GM12878 (cell line): ENCODE measurements around the gene SLC38A4. TPM values are rescaled to one million over a fixed set of nuclear protein-coding genes. Genes with fewer than 3 reads are reported as not detected.

Experiments used
- ATAC-seq: fragments of 200-7000 bp; cut with Tn5 transposase; 3 replicates; pipeline ENCODE4 v1.9.1; 2020; ENCODE audit warnings: mild to moderate bottlenecking, moderate library complexity
- BruUV-seq: library from RNA; stranded (reverse); fragments of 400-500 nt; replicated peaks from 2 replicates; lab custom pipeline; 2021; lab: Mats Ljungman, UMichigan
- CTCF ChIA-PET: fragments of 300-600 bp; sonication (Branson Sonifier 250); formaldehyde crosslinking; extraction: SDS; loops from one replicate; lab custom pipeline; 2021; ENCODE audit warnings: inconsistent platforms; lab: Yijun Ruan, JAX
- POLR2A ChIA-PET: fragments of 350-600 bp; formaldehyde crosslinking; extraction: SDS; loops from one replicate; lab custom pipeline; 2021; ENCODE audit warnings: inconsistent platforms; lab: Charles Lee
- RAD21 ChIA-PET: fragments of 300-600 bp; sonication (Branson Sonifier 250); formaldehyde crosslinking; loops from one replicate; lab custom pipeline; 2023; ENCODE audit warnings: antibody characterized with exemption; ENCODE audit not compliant: unreplicated experiment; lab: Charles Lee
- SMC1A ChIA-PET: fragments of 300-600 bp; sonication (Branson Sonifier 250); formaldehyde crosslinking; loops from one replicate; lab custom pipeline; 2023; ENCODE audit not compliant: unreplicated experiment, uncharacterized antibody; lab: Charles Lee
- DNase-seq: peaks from one replicate; pipeline ENCODE4 v3.0.0-alpha.2; 2011; ENCODE audit warnings: low read depth, low spot score
- FAIRE-seq: peaks from 3 replicates; lab custom pipeline; 2011; peaks lifted over from hg19 to GRCh38; lab: Jason Lieb, UNC
- H2AFZ ChIP-seq: 2 replicates; pipeline ENCODE4 v1.6.0; 2011; ENCODE audit warnings: low read depth, low read length, control low read depth; ENCODE audit not compliant: control insufficient read depth
- H3K27ac ChIP-seq: 2 replicates; pipeline ENCODE4 v1.5.1; 2011; ENCODE audit warnings: control low read depth; ENCODE audit not compliant: control insufficient read depth, insufficient read depth
- H3K27me3 ChIP-seq, 2 experiments: replicated peaks in 1 of 2; 2 replicates each; pipeline versions ENCODE4 v1.6.0 to v1.6.1; 2011; ENCODE audit warnings: low read length in 1 of 2; ENCODE audit not compliant: control insufficient read depth in 2 of 2, insufficient read depth in 2 of 2
- H3K36me3 ChIP-seq, 2 experiments: 2 replicates each; pipeline ENCODE4 v1.5.1; 2011; ENCODE audit warnings: low read length in 1 of 2; ENCODE audit not compliant: control insufficient read depth in 2 of 2, insufficient read depth in 2 of 2
- H3K4me1 ChIP-seq: 2 replicates; pipeline ENCODE4 v1.6.1; 2011; ENCODE audit warnings: mild to moderate bottlenecking, low read length, moderate library complexity, mixed read lengths; ENCODE audit not compliant: control insufficient read depth, insufficient read depth
- H3K4me2 ChIP-seq: 2 replicates; pipeline ENCODE4 v1.6.0; 2011; ENCODE audit warnings: control low read depth; ENCODE audit not compliant: control insufficient read depth, insufficient read depth
- H3K4me3 ChIP-seq: fragments of 200-600 bp; sonication (generic); 2 replicates; pipeline ENCODE4 v1.5.1; 2016
- H3K79me2 ChIP-seq: 2 replicates; pipeline ENCODE4 v1.6.0; 2011; ENCODE audit warnings: low read length; ENCODE audit not compliant: control insufficient read depth, insufficient read depth
- H3K9ac ChIP-seq: 2 replicates; pipeline ENCODE4 v1.8.0; 2011; ENCODE audit warnings: low read length, control low read depth, mixed read lengths; ENCODE audit not compliant: control insufficient read depth, insufficient read depth
- H3K9me3 ChIP-seq: replicated peaks from 3 replicates; pipeline ENCODE4 v1.5.1; 2011; ENCODE audit warnings: mild to moderate bottlenecking, low read length; ENCODE audit not compliant: control insufficient read depth, insufficient read depth
- H4K20me1 ChIP-seq: 2 replicates; pipeline ENCODE4 v1.6.0; 2011; ENCODE audit not compliant: control insufficient read depth, insufficient read depth
- E2F8 ChIP-seq: fragments of 450-650 bp; IDR thresholded peaks from 2 replicates; pipeline ENCODE4 v1.6.1; 2018; ENCODE audit warnings: mild to moderate bottlenecking, low read depth, moderate library complexity; ENCODE audit not compliant: partially characterized antibody
- E4F1 ChIP-seq: fragments of 450-650 bp; IDR thresholded peaks from 2 replicates; pipeline ENCODE4 v1.6.1; 2018; ENCODE audit warnings: borderline replicate concordance, mild to moderate bottlenecking; ENCODE audit not compliant: partially characterized antibody
- EED ChIP-seq: sonication (generic); IDR thresholded peaks from 2 replicates; pipeline ENCODE4 v1.6.1; 2016; ENCODE audit warnings: antibody characterized with exemption, low read depth
- HSF1 ChIP-seq: fragments of 150-350 bp; IDR thresholded peaks from 2 replicates; pipeline ENCODE4 v1.6.1; 2014; ENCODE audit warnings: mild to moderate bottlenecking, low read depth, low read length
- JUNB ChIP-seq: IDR thresholded peaks from 2 replicates; pipeline ENCODE4 v1.6.1; 2016; ENCODE audit warnings: antibody characterized with exemption, mild to moderate bottlenecking
- LARP7 ChIP-seq: fragments of 450-650 bp; IDR thresholded peaks from 2 replicates; pipeline ENCODE4 v1.6.1; 2017; ENCODE audit warnings: mild to moderate bottlenecking
- MEF2B ChIP-seq: fragments of 450-650 bp; IDR thresholded peaks from 2 replicates; pipeline ENCODE4 v1.6.1; 2018; ENCODE audit warnings: mild to moderate bottlenecking, moderate library complexity; ENCODE audit not compliant: partially characterized antibody, poor library complexity, severe bottlenecking
- MTA3 ChIP-seq: IDR thresholded peaks from 2 replicates; pipeline ENCODE4 v1.6.1; 2012; ENCODE audit warnings: low read length, inconsistent platforms, borderline replicate concordance
- NFYA ChIP-seq: IDR thresholded peaks from 2 replicates; pipeline ENCODE4 v1.6.1; 2011; ENCODE audit warnings: low read depth, mild to moderate bottlenecking, low read length, improper control_type of control experiment, borderline replicate concordance
- NR2C2 ChIP-seq: IDR thresholded peaks from 2 replicates; pipeline ENCODE4 v1.6.1; 2011; ENCODE audit warnings: borderline replicate concordance, low read depth; ENCODE audit not compliant: control insufficient read depth, insufficient read length
- RBBP5 ChIP-seq: fragments of 200-600 bp; sonication (generic); conservative IDR thresholded peaks from 2 replicates; pipeline ENCODE4 v1.6.1; 2016
- RCOR1 ChIP-seq: conservative IDR thresholded peaks from 2 replicates; pipeline ENCODE4 v1.6.1; 2012; ENCODE audit warnings: low read depth, low read length, improper control_type of control experiment
- TAF1 ChIP-seq: IDR thresholded peaks from 2 replicates; pipeline ENCODE4 v1.6.1; 2011; ENCODE audit warnings: mild to moderate bottlenecking, low read depth, low read length, borderline replicate concordance
- TBL1XR1 ChIP-seq: IDR thresholded peaks from 2 replicates; pipeline ENCODE4 v1.6.1; 2012; ENCODE audit warnings: low read depth, low read length, improper control_type of control experiment
- ZNF24 ChIP-seq: fragments of 450-650 bp; IDR thresholded peaks from 2 replicates; pipeline ENCODE4 v1.6.1; 2017; ENCODE audit warnings: antibody characterized with exemption, mild to moderate bottlenecking
- ZNF384 ChIP-seq: IDR thresholded peaks from 2 replicates; pipeline ENCODE4 v1.6.1; 2012; ENCODE audit warnings: low read depth, mild to moderate bottlenecking, low read length, improper control_type of control experiment, borderline replicate concordance
- WGBS: methylation state at CpG from one replicate; pipeline ENCODE4 v1.1.6; 2016; ENCODE audit warnings: low lambda C conversion rate; ENCODE audit not compliant: insufficient replicate concordance, insufficient coverage; ENCODE audit errors: missing lambda C conversion rate; 5-methylcytosine and 5-hydroxymethylcytosine counted together
- in situ Hi-C: fragments of 300-500 bp; cut with MboI; formaldehyde crosslinking; loops from 9 replicates; pipeline ENCODE4 v1.14.3; 2018; ENCODE audit warnings: mixed read lengths
- intact Hi-C: fragments of 100-400 bp; cut with micrococcal nuclease; formaldehyde crosslinking; loops from one replicate; pipeline ENCODE4 v1.14.2; 2022; ENCODE audit not compliant: unreplicated experiment
- polyA plus RNA-seq, 11 experiments: library from polyadenylated mRNA; depleted of rRNA in 4 of 11; unstranded in 6 of 11; stranded (reverse) in 5 of 11; fragments of >200 nt; fragmentation: Nextera tagmentation in 4 of 11; fragmentation: Illumina TruSeq in 1 of 11; extraction: Ambion mirVana in 4 of 11; extraction: Trizol in 1 of 11; gene quantifications; 1 replicate in 1 of 11; 2 replicates in 10 of 11; pipeline versions ENCODE4 v1.2.1 to v1.2.3, GENCODE V29; 2011 to 2016; ENCODE audit warnings: inconsistent platforms in 2 of 11, missing spikeins in 2 of 11, low read depth in 1 of 11
- total RNA-seq, 4 experiments: library from RNA; depleted of rRNA in 3 of 4; stranded (reverse); fragments of >200 nt in 3 of 4; fragmentation: Illumina TruSeq in 1 of 4; extraction: Trizol in 1 of 4; gene quantifications; 2 replicates each; pipeline versions ENCODE4 v1.2.1 to v1.2.3, GENCODE V29; 2013 to 2021

SLC38A4 gene
- total and polyA plus RNA-seq, 10 of the 15 experiments (the other 5 are each of a cell fraction or from before 2014, with no cell fraction given): 0.04 to 0.52 (median 0.13) TPM; not detected in 2

GRCh38 chr12:46874642-46875041 is 48.8 kb upstream of the SLC38A4 start:
- 33% methylated on average over 3 of the region's 3 CpGs for WGBS
- FAIRE-seq: no peak
- CTCF ChIA-PET: no interaction called here

GRCh38 chr12:46872135-46872534 is 46.3 kb upstream of the SLC38A4 start:
- FAIRE-seq: no peak
- no peak for DNase-seq
- intact Hi-C loops: no loop called here
- Histone ChIP-seq H3K79me2 (no peaks in the 10 kb centered on the region), H3K4me2 (no peak overlapping the region), H3K27ac (no peak overlapping the region), H3K4me3 (no peak overlapping the region), H3K9me3 (no peaks in the 10 kb centered on the region), H3K27me3 (no peaks in the 10 kb centered on the region), H4K20me1 (no peaks in the 10 kb centered on the region), H3K36me3 (no peaks in the 10 kb centered on the region), H3K9ac (no peak overlapping the region), H2AFZ (no peak overlapping the region), H3K4me1 (no peaks in the 10 kb centered on the region)
- ATAC-seq: no peak
- WGBS: 63% methylated on average over 4 of the region's 4 CpGs
- CTCF ChIA-PET: no interaction called here
- in situ Hi-C loops: no loop called here
- POLR2A ChIA-PET: no interaction called here
- no TSS peak for BruUV-seq
- SMC1A ChIA-PET: no interaction called here
- RAD21 ChIA-PET: no interaction called here
- TF ChIP-seq HSF1: no peak
- no peak for TF ChIP-seq LARP7
- no peak for TF ChIP-seq MEF2B
- no peak for TF ChIP-seq RBBP5
- no peak for TF ChIP-seq E4F1
- no peak for TF ChIP-seq TBL1XR1
- TF ChIP-seq E2F8: no peak

More at GRCh38 chr12:46874642-46875041, 48.8 kb upstream of the SLC38A4 start:
- ChIA-PET RAD21 (no interaction called here), SMC1A (interaction anchor here (0.7 kb wide), 1 partner anchor 12 kb away, joined by 3 read pairs; no protein-coding TSS in a partner anchor), POLR2A (no interaction called here)
- H3K4me1 ChIP-seq: no peaks in the 10 kb centered on the region
- no peak overlapping the region for H3K4me2 ChIP-seq
- H4K20me1 ChIP-seq: no peaks in the 10 kb centered on the region
- H3K79me2 ChIP-seq: no peaks in the 10 kb centered on the region
- no peaks in the 10 kb centered on the region for H3K36me3 ChIP-seq
- H3K27me3 ChIP-seq: no peaks in the 10 kb centered on the region
- ATAC-seq (no peak), DNase-seq (no peak)
- in situ Hi-C loops (no loop called here), intact Hi-C loops (no loop called here)
- no peak overlapping the region for H2AFZ ChIP-seq
- no TSS peak for BruUV-seq
- H3K9ac ChIP-seq: no peak overlapping the region
- H3K4me3 ChIP-seq: no peak overlapping the region
- TF ChIP-seq EED: no peak
- TF ChIP-seq ZNF384: no peak
- no peak for TF ChIP-seq NFYA
- no peak for TF ChIP-seq TAF1
- no peak for TF ChIP-seq JUNB
- TF ChIP-seq MTA3: no peak
- TF ChIP-seq ZNF24: no peak
- no peak for TF ChIP-seq RCOR1
- TF ChIP-seq NR2C2: no peak
- H3K27ac ChIP-seq: no peak overlapping the region
- H3K9me3 ChIP-seq: no peaks in the 10 kb centered on the region; the same call in 2 of the 3 replicates
